Fibroblast of lung (primary cell): ENCODE data around the gene SNX32. TPM values are rescaled to one million over a fixed set of nuclear protein-coding genes. Genes with fewer than 3 reads are reported as not detected.

Experiments used
- DNase-seq, 2 donors: peaks; one replicate each; pipeline versions ENCODE4 v3.0.0 to v3.0.0-alpha.2; 2010; ENCODE audit warnings: low read depth in 2 of 2
- H2AFZ ChIP-seq: 2 replicates; pipeline ENCODE4 v1.5.1; 2012; ENCODE audit warnings: low read length, control low read depth, inconsistent platforms
- H3K27ac ChIP-seq: 2 replicates; pipeline ENCODE4 v1.5.1; 2011; ENCODE audit warnings: low read length, control low read depth; ENCODE audit not compliant: insufficient read depth
- H3K27me3 ChIP-seq: 2 replicates; pipeline ENCODE4 v1.5.1; 2011; ENCODE audit warnings: mild to moderate bottlenecking, low read length; ENCODE audit not compliant: control insufficient read depth, insufficient read depth
- H3K36me3 ChIP-seq: 2 replicates; pipeline ENCODE4 v1.5.1; 2011; ENCODE audit warnings: low read length; ENCODE audit not compliant: control insufficient read depth, insufficient read depth
- H3K4me1 ChIP-seq: 2 replicates; pipeline ENCODE4 v1.5.1; 2011; ENCODE audit warnings: low read length; ENCODE audit not compliant: control insufficient read depth, insufficient read depth; ENCODE audit errors: extremely low read depth
- H3K4me2 ChIP-seq: 2 replicates; pipeline ENCODE4 v1.5.1; 2011; ENCODE audit warnings: low read length, control low read depth; ENCODE audit not compliant: insufficient read depth; ENCODE audit errors: extremely low read depth
- H3K4me3 ChIP-seq, 4 experiments: fragments of 200-600 bp in 1 of 4; sonication (generic) in 1 of 4; replicated peaks in 1 of 4; 2 replicates each; pipeline ENCODE4 v1.5.1; 2011 to 2016; ENCODE audit warnings: low read length in 4 of 4, low read depth in 3 of 4, mild to moderate bottlenecking in 3 of 4, control low read depth in 2 of 4, inconsistent platforms in 1 of 4, mixed read lengths in 1 of 4; ENCODE audit not compliant: insufficient read depth in 1 of 4; ENCODE audit errors: control extremely low read depth in 1 of 4
- H3K79me2 ChIP-seq: 2 replicates; pipeline ENCODE4 v1.5.1; 2012; ENCODE audit warnings: mild to moderate bottlenecking, low read length, inconsistent platforms; ENCODE audit not compliant: control insufficient read depth, insufficient read depth
- H3K9ac ChIP-seq: 2 replicates; pipeline ENCODE4 v1.5.1; 2011; ENCODE audit warnings: mild to moderate bottlenecking, low read length, control low read depth; ENCODE audit not compliant: insufficient read depth
- H3K9me3 ChIP-seq: 2 replicates; pipeline ENCODE4 v1.5.1; 2012; ENCODE audit warnings: low read depth, low read length; ENCODE audit not compliant: control insufficient read depth, insufficient read depth
- H4K20me1 ChIP-seq: 2 replicates; pipeline ENCODE4 v1.5.1; 2011; ENCODE audit warnings: low read length; ENCODE audit not compliant: control insufficient read depth, insufficient read depth; ENCODE audit errors: extremely low read depth
- CTCF ChIP-seq, 2 donors: IDR thresholded peaks in 1 of 2; conservative IDR thresholded peaks in 1 of 2; 1 replicate in 1 of 2; 2 replicates in 1 of 2; pipeline ENCODE4 v1.5.1; 2011 to 2012; ENCODE audit warnings: low read length in 2 of 2, control low read depth in 1 of 2, inconsistent platforms in 1 of 2, low read depth in 1 of 2, mild to moderate bottlenecking in 1 of 2
- EZH2 ChIP-seq: IDR thresholded peaks from 2 replicates; pipeline ENCODE4 v1.5.1; 2012; ENCODE audit warnings: low read length, control low read depth, mild to moderate bottlenecking; ENCODE audit errors: missing control alignments
- polyA plus RNA-seq, 2 donors: library from polyadenylated mRNA; depleted of rRNA in 1 of 2; stranded (reverse) in 1 of 2; unstranded in 1 of 2; fragments of >200 nt; gene quantifications; 2 replicates each; pipeline ENCODE4 v1.2.1, GENCODE V29; 2011 to 2012; ENCODE audit warnings: missing spikeins in 1 of 2
- total RNA-seq: library from RNA; depleted of rRNA; stranded (reverse); fragments of >200 nt; gene quantifications from 2 replicates; pipeline ENCODE4 v1.2.1, GENCODE V29; 2014

The SNX32 gene
- total and polyA plus RNA-seq, 2 donors (not counting 1 experiment from before 2014, with no cell fraction given): 0.33 to 3.1 TPM

- H2AFZ ChIP-seq: no peak overlapping the region
- H3K79me2 ChIP-seq: peaks cover 15% of the 10 kb centered on the region
- H4K20me1 ChIP-seq: peaks cover 1% of the 10 kb centered on the region
- H3K4me2 ChIP-seq: no peak overlapping the region
- H3K9ac ChIP-seq: no peak overlapping the region
- H3K9me3 ChIP-seq: no peaks in the 10 kb centered on the region
- H3K4me3 ChIP-seq: no peak overlapping the region
- H3K4me1 ChIP-seq: peaks cover 1% of the 10 kb centered on the region
- DNase-seq: no peak
- peaks cover 30% of the 10 kb centered on the region for H3K36me3 ChIP-seq
- TF ChIP-seq CTCF (conservative IDR thresholded peaks at IDR 0.05 in 1 of 2, IDR thresholded peaks at IDR 0.05 in 1 of 2; ENCODE audit: low read depth in 1 of 2, low read length in 2 of 2): no peak
- TF ChIP-seq EZH2: no peak
- H3K27me3 ChIP-seq: no peaks in the 10 kb centered on the region
- no peak overlapping the region for H3K27ac ChIP-seq
Observed at GRCh38 chr11:65849366-65849765, 15.6 kb downstream of the SNX32 start.

GRCh38 chr11:65849771-65850216 is 16.0 kb downstream of the SNX32 start:
- H3K9me3 ChIP-seq: no peaks in the 10 kb centered on the region
- TF ChIP-seq EZH2 (no peak), CTCF (conservative IDR thresholded peaks at IDR 0.05 in 1 of 2, IDR thresholded peaks at IDR 0.05 in 1 of 2; ENCODE audit: low read depth in 1 of 2, low read length in 2 of 2) (no peak)
- no peaks in the 10 kb centered on the region for H3K27me3 ChIP-seq
- peaks cover 18% of the 10 kb centered on the region for H3K79me2 ChIP-seq
- peaks cover 3% of the 10 kb centered on the region for H3K4me1 ChIP-seq
- no peak overlapping the region for H3K27ac ChIP-seq
- H3K36me3 ChIP-seq: peaks cover 33% of the 10 kb centered on the region
- H3K4me3 ChIP-seq: no peak overlapping the region
- H4K20me1 ChIP-seq: peaks cover 1% of the 10 kb centered on the region
- no peak overlapping the region for H2AFZ ChIP-seq
- DNase-seq: no peak
- no peak overlapping the region for H3K4me2 ChIP-seq
- H3K9ac ChIP-seq: no peak overlapping the region

GRCh38 chr11:65850217-65851082 is 16.7 kb downstream of the SNX32 start:
- no peak overlapping the region for H3K27ac ChIP-seq
- H3K9me3 ChIP-seq: no peaks in the 10 kb centered on the region
- H3K27me3 ChIP-seq: no peaks in the 10 kb centered on the region
- no peak for DNase-seq
- H3K79me2 ChIP-seq: peaks cover 25% of the 10 kb centered on the region
- H3K4me3 ChIP-seq: no peak overlapping the region
- peaks cover 39% of the 10 kb centered on the region for H3K36me3 ChIP-seq
- TF ChIP-seq EZH2 (no peak), CTCF (conservative IDR thresholded peaks at IDR 0.05 in 1 of 2, IDR thresholded peaks at IDR 0.05 in 1 of 2; ENCODE audit: low read depth in 1 of 2, low read length in 2 of 2) (no peak)
- peaks cover 1% of the 10 kb centered on the region for H4K20me1 ChIP-seq
- no peak overlapping the region for H3K4me2 ChIP-seq
- peaks cover 6% of the 10 kb centered on the region for H3K4me1 ChIP-seq
- no peak overlapping the region for H3K9ac ChIP-seq
- H2AFZ ChIP-seq: no peak overlapping the region
